NCI-H2196 (cell line): ENCODE measurements around the gene ASB5.
"Not testable (repeated sequence)": the region's sequence is repeated elsewhere in the genome, so short reads cannot be mapped to it uniquely, and the experiment has no call there.

ENCODE experiments used
- DNase-seq: peaks from one replicate; lab custom pipeline; 2025; ENCODE audit not compliant: unreplicated experiment; lab: John Stamatoyannopoulos, UW

The ASB5 gene

GRCh38 chr4:176226736-176227135 lies 42.3 kb downstream of the ASB5 start:
- DNase-seq: no peak

DNA sequence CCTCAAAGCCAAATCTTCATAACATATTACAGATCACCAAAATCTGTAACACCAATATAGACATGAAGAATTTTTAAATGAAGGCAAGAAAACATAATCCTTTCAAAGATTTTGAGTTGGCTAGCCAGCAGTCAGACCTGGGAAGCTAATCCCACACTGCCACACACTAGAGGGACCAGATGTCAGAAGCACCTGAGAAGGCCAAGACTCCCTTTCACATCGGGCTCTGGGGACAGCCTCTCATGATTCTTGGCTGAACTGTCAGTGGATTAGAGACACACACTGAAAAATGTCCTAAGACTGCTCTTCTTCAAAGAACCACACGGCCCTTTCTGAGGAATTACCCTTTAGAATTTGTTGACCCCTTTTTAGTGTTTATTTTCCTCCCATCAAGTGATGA lies 45.5 kb downstream of the ASB5 start:
- no peak for DNase-seq

DNA sequence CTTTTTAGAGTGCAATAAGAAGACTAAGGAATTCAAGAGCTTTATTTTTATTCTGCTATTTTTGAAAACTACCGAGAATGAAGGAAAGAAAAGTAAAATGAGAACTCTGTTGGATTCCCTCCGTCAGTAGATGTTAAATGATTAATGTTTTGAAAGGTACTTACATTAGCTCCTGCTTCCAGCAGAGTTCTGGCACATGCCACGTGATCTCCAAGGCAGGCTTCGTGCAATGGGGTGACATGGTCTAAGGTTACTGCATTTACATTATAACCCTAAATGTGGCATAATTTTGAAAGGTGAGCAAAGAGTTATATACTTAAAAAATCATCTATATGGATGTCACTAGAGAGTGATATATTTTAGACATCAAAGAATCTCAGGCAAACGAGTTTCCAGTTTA lies 46.9 kb downstream of the ASB5 start:
- DNase-seq: no peak

DNA sequence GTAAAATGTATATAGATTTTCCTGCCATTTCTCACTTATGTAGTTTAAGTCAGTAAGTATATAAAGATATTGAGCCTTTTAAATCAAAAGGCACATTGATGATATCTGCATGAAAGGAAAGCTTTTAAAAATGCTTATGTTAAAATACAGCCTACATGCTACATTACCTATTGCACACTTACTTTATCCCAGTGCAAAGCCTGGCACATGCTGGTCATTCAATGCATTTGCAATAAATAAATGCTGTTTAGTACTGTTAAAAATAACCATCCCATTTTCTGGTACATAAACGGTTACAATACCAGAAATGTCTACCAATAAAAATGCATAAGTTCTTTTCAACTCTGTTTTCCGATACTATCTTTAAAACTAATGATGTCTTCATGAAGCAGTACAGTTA lies 51.5 kb downstream of the ASB5 start:
- DNase-seq: no peak

GRCh38 chr4:176212351-176212750 lies 56.7 kb downstream of the ASB5 start:
- DNase-seq: not testable (repeated sequence)

DNA sequence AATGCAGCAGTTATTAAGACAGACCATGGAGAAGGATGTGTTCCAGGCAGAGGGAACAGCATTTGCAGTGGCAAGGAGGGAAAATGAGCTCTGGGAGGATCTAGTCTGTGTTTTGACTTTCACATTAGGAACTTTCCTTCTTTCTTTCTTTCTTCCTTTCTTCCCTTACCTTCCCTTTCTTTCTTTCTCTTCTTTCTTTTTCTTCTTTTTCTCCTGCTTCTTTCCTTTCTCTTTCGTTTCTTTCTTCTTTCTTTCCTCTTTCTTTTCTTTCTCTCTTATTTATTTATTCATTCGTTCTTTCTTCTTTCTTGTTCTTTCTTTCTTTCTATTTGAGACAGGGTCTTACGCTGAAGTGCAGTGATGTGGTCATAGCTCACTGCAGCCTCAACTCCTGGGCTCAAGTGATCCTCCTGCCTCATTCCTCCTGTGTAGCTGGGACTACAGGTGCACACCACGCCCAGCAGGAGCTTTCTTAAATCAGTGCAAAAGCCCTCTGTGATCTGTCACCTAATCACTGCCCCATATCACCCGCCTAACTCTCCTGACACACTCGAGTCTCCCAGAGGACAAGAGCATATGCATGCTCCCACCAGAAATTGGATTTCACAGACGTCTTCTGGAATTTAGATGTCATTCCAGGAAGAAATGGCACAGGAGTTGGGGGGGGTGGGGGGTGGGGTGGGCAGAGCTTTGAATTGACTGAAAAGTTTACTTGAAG lies 58.3 kb downstream of the ASB5 start:
- DNase-seq: no peak

DNA sequence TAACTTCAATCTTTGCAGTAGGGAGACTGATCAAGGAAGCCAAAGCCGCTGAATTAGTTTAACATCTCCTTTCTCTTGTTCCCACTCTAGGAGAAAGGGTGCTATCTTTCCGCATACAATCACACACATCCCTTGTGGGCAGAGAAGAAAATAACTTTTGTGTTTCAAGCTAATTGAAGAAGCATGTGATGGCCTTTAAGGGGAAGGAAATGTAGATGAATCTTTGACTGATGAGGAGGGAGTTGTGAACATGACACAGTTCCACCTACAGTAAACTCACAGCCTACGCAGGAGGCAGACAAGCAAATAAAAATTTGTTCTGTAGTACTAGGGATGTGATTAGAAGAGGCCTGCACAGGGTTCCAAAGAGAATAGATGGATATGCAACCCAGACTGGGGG lies 58.9 kb downstream of the ASB5 start:
- no peak for DNase-seq

GRCh38 chr4:176209535-176209934 lies 59.5 kb downstream of the ASB5 start:
- DNase-seq: no peak

DNA sequence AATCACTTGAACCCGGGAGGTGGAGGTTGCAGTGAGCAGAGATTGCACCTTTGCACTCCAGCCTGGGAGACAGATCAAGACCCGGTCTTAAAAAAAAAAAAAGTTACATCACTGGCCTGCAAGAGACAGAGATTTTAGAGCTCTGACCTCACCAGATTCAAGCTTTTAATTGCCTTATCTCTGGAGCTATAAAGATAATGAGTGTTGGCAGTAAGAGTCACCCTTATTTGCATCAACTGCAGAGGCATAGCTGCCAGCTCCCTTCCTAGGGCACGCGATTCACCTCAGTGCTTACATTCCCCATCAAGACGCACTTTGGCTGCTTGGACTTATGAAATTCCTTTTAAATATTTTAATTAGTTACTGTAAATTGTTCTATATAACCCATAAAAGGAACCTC lies 61.2 kb downstream of the ASB5 start:
- DNase-seq: no peak

DNA sequence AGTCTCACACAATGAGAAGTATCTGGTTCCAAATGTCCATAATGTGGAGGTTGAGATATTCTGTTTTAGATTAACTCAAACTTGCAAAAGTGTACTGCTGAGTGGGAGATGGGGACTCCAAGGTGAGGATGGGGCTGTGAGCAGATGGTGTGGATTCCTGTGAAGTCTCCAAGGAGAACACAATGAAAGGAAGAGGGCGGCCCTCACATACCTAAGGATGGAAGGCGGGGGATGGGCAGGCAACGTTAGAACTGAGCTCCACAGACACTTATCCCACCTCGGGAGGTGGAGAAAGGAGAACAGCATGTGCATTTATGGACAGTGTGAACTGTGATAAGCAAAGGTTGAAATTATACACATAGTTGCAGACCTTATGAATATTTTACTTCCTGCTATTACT lies 63.7 kb downstream of the ASB5 start:
- no peak for DNase-seq

GRCh38 chr4:176198316-176198903 lies 70.6 kb downstream of the ASB5 start:
- peak; percentile 48 for DNase-seq

DNA sequence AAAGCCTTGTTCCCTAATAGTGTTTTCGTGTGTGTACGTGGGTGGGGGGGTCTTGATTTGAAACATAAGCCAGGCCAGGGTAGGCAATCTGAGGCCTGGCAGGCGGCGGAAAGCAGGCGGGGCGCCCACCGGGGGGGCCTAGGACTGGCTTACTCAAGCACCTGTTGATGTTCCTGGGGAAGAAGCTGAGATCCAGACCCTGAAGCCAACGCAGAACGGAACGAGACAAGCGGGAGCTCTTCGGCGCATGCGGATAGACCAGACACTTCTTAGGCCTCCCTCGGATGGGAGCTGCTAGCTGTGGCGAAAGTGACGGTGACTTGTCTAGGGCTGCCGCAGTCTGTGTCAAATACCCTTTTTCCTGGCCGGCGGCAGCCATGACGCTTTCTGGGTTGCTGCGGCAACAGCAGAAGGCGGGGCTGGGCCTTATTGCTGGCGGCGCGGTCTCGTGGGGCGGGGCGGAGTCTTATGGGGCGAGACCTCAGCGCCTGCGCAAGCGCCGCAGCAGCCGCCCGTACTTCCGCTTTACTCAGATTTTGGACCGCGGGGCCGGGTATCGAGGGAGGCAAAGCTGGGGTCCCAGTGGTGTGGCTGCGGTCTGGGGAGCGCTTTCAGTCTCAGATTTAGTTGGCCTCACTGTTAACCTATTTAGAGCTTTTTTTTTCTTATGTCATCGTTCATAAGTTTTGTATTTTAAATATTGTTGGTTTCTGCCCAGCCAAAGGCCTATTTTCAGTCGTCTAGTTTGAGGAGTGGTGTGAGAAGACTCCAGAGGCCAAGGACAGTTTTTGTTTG lies 73.6 kb downstream of the ASB5 start, which contains the start of gene SPATA4:
Gene SPATA4, minus strand, starts transcription at position 402 of the 795 bp plus-strand sequence. Its CDS starts 23 bp downstream, at position 379.
- DNase-seq: peak; percentile 79

DNA sequence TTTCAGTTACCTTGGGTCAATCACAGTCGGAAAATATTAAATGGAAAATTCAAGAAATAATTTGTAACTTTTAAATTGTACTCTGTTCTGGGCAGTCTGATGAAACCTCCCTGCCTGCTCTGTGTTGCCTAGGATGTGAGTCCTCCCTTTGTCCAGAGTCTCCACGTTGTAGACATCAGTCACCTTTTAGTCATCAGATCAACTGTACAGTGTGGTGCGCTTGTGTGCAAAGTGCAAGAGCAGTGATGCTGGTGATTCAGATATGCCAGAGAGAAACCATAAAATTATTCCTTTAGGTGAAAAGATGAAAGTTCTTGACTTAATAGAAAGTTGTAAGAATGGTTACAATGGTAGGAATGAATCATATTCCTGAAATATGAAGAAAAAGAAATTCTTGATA lies 75.1 kb downstream of the ASB5 start:
- no peak for DNase-seq

DNA sequence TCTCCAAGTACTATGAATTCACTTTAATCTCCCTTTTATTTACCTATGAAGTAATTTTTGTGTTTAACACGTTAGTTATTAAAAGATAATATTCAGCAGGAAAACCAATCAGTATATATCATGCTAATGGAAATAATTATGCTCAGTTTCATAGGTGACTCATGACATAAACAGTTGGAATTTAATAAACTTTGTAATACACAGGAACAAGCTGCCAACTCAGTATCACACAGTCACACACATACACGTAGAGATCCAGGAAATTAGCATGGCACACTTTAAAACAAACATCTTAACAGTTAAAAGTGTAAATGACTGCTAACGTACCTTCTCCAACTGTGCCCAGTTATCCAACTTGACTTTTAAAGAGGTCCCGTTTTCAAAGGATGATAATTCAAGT lies 75.9 kb downstream of the ASB5 start:
- no peak for DNase-seq

DNA sequence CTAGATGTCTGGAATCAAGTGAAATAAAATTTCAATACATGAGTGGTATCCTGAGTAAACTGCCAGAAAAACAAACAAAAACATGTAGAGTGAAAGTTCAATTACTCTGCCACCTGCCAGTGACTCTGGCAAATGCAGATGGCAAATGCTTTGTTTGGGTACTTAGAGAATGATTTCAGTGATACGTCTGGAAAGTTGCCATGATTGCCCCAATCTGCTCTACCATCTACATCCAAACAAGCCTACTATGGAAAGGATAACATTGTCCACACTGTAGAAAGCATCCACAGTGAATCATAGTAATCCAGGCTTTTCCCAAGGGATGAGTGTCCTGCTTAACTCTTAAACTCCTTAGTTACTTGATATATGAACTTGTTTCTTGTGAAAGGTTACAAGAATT lies 77.0 kb downstream of the ASB5 start:
- DNase-seq: peak; percentile 41

DNA sequence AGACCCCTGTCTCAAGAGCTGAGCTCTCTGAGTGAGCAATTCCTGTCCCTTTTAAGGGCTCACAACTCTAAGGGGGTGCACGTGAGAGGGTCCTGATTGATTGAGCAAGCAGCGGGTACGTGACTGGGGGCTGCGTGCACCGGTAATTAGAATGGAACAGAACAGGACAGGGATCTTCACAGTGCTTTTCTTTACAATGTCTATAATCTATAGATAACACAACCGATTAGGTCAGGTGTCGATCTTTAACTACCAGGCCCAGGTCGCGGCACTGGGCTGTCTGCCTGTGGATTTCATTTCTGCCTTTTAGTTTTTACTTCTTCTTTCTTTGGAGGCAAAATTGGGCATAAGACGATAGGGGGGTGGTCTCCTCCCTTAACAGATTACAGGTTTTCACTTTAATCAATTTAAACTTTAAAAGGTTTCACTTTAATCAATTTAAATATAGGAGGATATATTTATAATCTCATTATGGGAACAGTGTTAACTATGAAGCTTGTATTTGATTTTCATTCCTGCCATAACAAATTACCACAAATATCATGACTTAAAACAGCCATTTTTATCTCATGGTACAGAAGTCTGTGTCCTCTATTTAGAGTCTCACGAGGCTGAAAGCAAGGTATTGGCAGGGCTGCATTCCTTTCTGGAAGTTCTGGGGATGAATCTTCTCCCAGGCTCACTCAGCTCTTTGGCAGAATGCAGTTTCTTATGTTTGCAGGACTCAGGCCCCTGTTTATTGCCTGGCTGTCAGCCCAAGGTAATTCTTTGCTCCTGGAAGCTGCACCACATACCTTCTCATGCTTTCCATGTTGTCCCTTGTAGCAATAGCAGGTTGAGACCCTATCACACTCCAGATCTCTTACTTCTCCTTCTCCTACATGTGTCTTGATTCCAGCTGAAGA lies 78.9 kb downstream of the ASB5 start:
- no peak for DNase-seq

GRCh38 chr4:176188654-176189053 lies 80.4 kb downstream of the ASB5 start:
- DNase-seq: no peak

DNA sequence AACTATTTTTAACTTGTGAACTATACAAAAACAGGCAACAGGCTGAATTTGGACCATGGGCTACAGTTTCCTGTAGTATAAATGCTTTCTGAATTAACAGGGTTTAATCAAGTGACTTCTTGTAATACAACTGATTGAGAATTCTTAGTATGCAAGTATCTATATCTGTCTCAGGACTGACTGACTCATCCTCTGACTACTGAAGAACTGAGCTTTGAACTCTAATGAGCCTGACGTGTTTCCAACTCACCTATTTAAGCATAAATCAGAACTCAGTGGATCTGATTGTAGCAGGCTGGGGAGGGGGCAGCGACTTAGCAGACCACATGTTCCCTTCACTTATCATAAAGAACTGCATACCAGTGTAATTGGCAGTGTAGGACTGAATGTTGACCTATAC lies 81.4 kb downstream of the ASB5 start:
- DNase-seq: no peak

DNA sequence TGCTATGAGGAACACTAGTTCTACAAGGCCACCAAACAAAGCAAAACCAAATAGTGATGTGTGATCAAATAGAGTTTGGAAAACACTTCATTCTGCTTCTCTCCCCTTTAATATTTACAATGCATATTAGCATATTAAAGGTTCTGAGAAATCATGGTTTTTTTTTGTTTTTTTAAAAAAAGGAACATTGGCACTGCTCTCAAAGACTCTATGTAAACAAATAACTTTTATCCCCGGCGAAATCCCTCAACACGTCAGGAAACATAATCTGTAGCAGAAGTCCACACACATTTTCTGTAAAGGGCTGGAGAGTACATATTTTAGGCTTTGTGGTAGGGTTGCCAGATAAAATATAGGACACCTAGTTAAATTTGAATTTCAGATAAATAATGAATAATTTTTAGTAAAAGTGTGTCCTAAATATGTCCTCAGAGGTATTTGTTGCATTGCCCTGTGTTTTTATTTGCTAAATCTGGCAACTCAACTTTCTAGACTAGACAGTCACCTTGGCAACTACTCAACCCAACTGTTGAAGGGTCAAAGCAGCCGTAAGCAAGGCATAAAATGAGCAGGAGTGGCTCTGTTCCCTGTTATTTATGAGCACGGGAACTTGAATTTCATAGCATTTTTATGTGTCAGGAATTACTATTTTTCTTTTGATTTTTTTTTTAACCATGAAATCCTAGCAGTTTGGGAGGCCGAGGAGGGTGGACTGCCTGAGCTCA lies 82.2 kb downstream of the ASB5 start:
- no peak for DNase-seq

DNA sequence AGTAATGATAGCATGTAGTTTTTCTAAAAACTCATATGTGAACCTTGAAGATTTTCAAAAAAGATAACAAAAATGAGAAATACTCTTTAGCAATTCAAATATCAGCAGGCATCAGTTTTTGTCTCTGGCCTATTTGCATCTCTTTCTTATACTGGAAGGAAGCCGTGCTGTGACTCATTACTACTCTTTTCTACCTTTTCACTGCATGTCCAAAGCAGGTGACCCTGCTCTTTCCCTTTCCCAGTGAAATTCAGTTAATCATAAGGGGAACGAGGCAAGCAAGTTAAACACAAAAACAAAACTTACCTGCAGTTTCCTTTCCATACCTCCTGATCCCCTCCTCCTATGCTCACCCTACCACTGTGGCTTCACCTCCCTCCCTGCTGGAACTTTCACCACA lies 83.0 kb downstream of the ASB5 start:
- no peak for DNase-seq
